ENCODE measurements around the gene CLASP1.

CLASP1 gene

GRCh38 chr2:121366040-121366439 lies 283.2 kb downstream of the CLASP1 start:
- DNase-seq: no peak

- DNase-seq: no peak
Measured at GRCh38 chr2:121365061-121365460, 284.2 kb downstream of the CLASP1 start.

GRCh38 chr2:121363632-121364420 lies 285.4 kb downstream of the CLASP1 start:
- DNase-seq: peak; percentile 7

- DNase-seq: no peak
Measured at GRCh38 chr2:121362774-121363173, 286.5 kb downstream of the CLASP1 start.

- no peak for DNase-seq
Measured at GRCh38 chr2:121362226-121362625, 287.0 kb downstream of the CLASP1 start.

GRCh38 chr2:121360566-121361300 lies 288.5 kb downstream of the CLASP1 start:
- peak; percentile 75 for DNase-seq

GRCh38 chr2:121359716-121360565 lies 289.3 kb downstream of the CLASP1 start:
- DNase-seq: no peak

GRCh38 chr2:121359170-121359569 lies 290.1 kb downstream of the CLASP1 start:
- no peak for DNase-seq

GRCh38 chr2:121358291-121358690 lies 291.0 kb downstream of the CLASP1 start:
- no peak for DNase-seq

GRCh38 chr2:121356058-121356640 lies 293.1 kb downstream of the CLASP1 start:
- peak; percentile 45 for DNase-seq

- no peak for DNase-seq
Measured at GRCh38 chr2:121355488-121355887, 293.8 kb downstream of the CLASP1 start.

GRCh38 chr2:121351521-121352318 lies 297.5 kb downstream of the CLASP1 start:
- no peak for DNase-seq

- no peak for DNase-seq
Measured at GRCh38 chr2:121350890-121351289, 298.4 kb downstream of the CLASP1 start.

GRCh38 chr2:121350402-121350775 lies 298.9 kb downstream of the CLASP1 start:
- DNase-seq: no peak

- no peak for DNase-seq
Measured at GRCh38 chr2:121349721-121350401, 299.4 kb downstream of the CLASP1 start.

- DNase-seq: no peak
Measured at GRCh38 chr2:121348128-121348740, 301.0 kb downstream of the CLASP1 start.

- DNase-seq: no peak
Measured at GRCh38 chr2:121346859-121347258, 302.4 kb downstream of the CLASP1 start.

- DNase-seq: no peak
Measured at GRCh38 chr2:121346407-121346806, 302.9 kb downstream of the CLASP1 start.

- no peak for DNase-seq
Measured at GRCh38 chr2:121345887-121346286, 303.4 kb downstream of the CLASP1 start.

- DNase-seq: no peak
Measured at GRCh38 chr2:121345101-121345500, 304.2 kb downstream of the CLASP1 start.

Measured in fibroblast of skin of abdomen (primary cell).